LNCaP clone FGC (cell line): Measurements from ENCODE around the gene HTR6.
A peak's percentile ranks its signal among the peaks of the same experiment; 100 is the strongest.

Experiments used
- DNase-seq: peaks from one replicate; pipeline ENCODE4 v3.0.0-alpha.2; 2011; ENCODE audit warnings: low read depth
- H3K4me3 ChIP-seq: 2 replicates; pipeline ENCODE4 v1.5.1; 2011; ENCODE audit warnings: mild to moderate bottlenecking, low read depth, low read length, control low read depth
- TF ChIP-seq, protein P1 (sequence below): IDR thresholded peaks from 2 replicates; pipeline ENCODE4 v1.5.1; 2012; ENCODE audit warnings: mild to moderate bottlenecking; ENCODE audit not compliant: control insufficient read depth, insufficient read depth; ENCODE audit errors: extremely low read depth

The HTR6 gene

DNA sequence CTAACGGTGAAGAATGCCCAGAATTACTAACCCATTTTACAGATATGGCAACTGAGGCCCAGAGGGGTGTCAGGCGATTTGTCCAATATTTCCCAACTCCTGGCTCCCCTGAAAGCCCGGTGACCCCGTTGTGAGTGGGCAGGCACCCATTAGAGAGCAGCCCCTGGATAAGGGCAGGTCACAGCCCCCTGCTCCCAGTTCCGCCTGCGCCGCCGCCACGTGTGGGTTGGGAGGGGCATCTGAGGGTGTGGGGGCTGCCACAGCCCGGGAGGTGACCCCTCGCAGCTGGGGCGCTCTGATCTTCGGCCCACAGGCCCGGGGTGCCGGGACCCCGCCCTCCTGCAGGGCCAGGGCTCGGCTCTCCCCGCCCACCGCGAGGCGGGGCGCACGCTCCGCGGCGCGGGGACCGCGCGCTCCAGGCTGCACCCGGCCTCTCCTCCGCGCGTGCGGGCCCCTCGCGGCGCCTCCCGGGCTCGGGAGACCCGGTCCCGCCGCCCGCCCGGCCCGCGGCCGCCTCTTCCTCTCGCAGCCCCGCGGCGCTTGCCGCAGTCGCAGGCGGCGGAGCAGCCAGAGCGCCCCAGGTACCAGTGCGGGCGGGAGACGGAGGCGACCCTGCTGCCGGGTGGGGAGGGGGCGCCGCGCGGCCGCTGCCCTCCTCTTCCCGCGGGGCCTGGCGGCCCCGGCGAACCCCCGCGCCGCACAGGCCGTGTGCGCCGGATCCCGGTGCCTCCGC, at the start of gene HTR6:
Gene HTR6 (plus strand): TSS at position 423 of the 733 bp plus-strand sequence. CDS start 879 bp downstream, outside the sequence.
- no peak for DNase-seq
- TF ChIP-seq, protein P1, sequence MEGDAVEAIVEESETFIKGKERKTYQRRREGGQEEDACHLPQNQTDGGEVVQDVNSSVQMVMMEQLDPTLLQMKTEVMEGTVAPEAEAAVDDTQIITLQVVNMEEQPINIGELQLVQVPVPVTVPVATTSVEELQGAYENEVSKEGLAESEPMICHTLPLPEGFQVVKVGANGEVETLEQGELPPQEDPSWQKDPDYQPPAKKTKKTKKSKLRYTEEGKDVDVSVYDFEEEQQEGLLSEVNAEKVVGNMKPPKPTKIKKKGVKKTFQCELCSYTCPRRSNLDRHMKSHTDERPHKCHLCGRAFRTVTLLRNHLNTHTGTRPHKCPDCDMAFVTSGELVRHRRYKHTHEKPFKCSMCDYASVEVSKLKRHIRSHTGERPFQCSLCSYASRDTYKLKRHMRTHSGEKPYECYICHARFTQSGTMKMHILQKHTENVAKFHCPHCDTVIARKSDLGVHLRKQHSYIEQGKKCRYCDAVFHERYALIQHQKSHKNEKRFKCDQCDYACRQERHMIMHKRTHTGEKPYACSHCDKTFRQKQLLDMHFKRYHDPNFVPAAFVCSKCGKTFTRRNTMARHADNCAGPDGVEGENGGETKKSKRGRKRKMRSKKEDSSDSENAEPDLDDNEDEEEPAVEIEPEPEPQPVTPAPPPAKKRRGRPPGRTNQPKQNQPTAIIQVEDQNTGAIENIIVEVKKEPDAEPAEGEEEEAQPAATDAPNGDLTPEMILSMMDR, result no peak
- peak within 1 kb of the TSS; percentile 31; the same call in 1 of the 2 replicates for H3K4me3 ChIP-seq

- no peak overlapping the region for H3K4me3 ChIP-seq
- TF ChIP-seq, protein P1, result no peak
- DNase-seq, result no peak
These were observed 49.2 kb upstream of the HTR6 start for GRCh38 chr1:19615438-19615837.

GRCh38 chr1:19616489-19616888, 48.2 kb upstream of the HTR6 start:
- TF ChIP-seq, protein P1, result no peak
- no peak for DNase-seq

GRCh38 chr1:19617376-19617775, 47.3 kb upstream of the HTR6 start:
- DNase-seq, result no peak
- H3K4me3 ChIP-seq, result no peak overlapping the region
- TF ChIP-seq, protein P1, result no peak

More at GRCh38 chr1:19616489-19616888, 48.2 kb upstream of the HTR6 start:
- H3K4me3 ChIP-seq, result no peak overlapping the region

DNA sequence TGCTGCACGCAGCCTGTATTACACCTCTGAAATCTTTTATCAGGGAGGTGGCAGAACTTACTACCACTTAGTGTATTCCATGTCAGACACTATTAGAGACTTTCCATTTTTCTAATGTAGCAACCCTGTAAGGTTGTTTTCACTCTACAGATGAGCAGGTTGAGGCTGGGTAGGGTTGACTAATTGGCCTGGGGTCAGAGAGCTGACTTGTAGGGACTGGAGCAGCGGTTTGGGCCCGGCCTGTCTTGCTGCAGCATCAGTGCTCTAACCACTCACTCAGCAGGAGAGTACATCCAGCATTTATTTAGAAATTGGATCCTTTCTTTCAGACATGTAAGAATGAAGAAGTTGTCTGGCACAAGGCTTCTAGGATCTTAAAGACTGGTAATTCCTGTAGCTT, 46.2 kb upstream of the HTR6 start:
- DNase-seq, result no peak
- no peak overlapping the region for H3K4me3 ChIP-seq
- TF ChIP-seq, protein P1, result no peak

- H3K4me3 ChIP-seq, result no peak overlapping the region
- TF ChIP-seq, protein P1, result no peak
- no peak for DNase-seq
These were observed 44.8 kb upstream of the HTR6 start for GRCh38 chr1:19619697-19620384.

- no peak for DNase-seq
- H3K4me3 ChIP-seq, result no peak overlapping the region
- TF ChIP-seq, protein P1, result no peak
These were observed 43.9 kb upstream of the HTR6 start for GRCh38 chr1:19620786-19621185.
